HEK293 (cell line): ENCODE data around the gene HIPK2.

Experiments used
- CTCF ChIA-PET: fragments of 350-600 bp; formaldehyde crosslinking; extraction: SDS; loops from one replicate; lab custom pipeline; 2021; ENCODE audit warnings: antibody characterized with exemption; lab: Yijun Ruan, JAX
- POLR2A ChIA-PET: fragments of 300-600 bp; formaldehyde crosslinking; extraction: SDS; loops from one replicate; lab custom pipeline; 2020; ENCODE audit warnings: antibody characterized with exemption, inconsistent platforms; lab: Yijun Ruan, JAX
- H3K27ac ChIP-seq: fragments of 200-500 bp; sonication (Bioruptor generic); 2 replicates; pipeline ENCODE4 v1.5.1; 2014; ENCODE audit warnings: low read depth, low read length, control low read depth, inconsistent platforms; ENCODE audit errors: extremely low read depth
- H3K36me3 ChIP-seq, 2 experiments: fragments of 200-500 bp in 1 of 2; sonication (Bioruptor generic) in 1 of 2; 1 replicate in 1 of 2; 2 replicates in 1 of 2; pipeline ENCODE4 v1.5.1; 2014 to 2017; ENCODE audit warnings: inconsistent platforms in 2 of 2, low read length in 2 of 2; ENCODE audit not compliant: control insufficient read depth in 2 of 2, insufficient read depth in 1 of 2
- H3K4me1 ChIP-seq: fragments of 200-500 bp; sonication (Bioruptor generic); 2 replicates; pipeline ENCODE4 v1.5.1; 2014; ENCODE audit warnings: mild to moderate bottlenecking, low read length, inconsistent platforms; ENCODE audit not compliant: control insufficient read depth, insufficient read depth
- H3K4me3 ChIP-seq: 2 replicates; pipeline ENCODE4 v1.5.1; 2011; ENCODE audit warnings: low read depth, mild to moderate bottlenecking, control low read depth, low read length, moderate library complexity
- H3K9me3 ChIP-seq: fragments of 200-500 bp; sonication (Bioruptor generic); 2 replicates; pipeline ENCODE4 v1.5.1; 2014; ENCODE audit warnings: low read depth, low read length, inconsistent platforms; ENCODE audit not compliant: control insufficient read depth, insufficient read depth
- HOXD13 ChIP-seq: sonication (generic); formaldehyde crosslinking; IDR thresholded peaks from 2 replicates; pipeline ENCODE4 v1.8.0; 2022; ENCODE audit warnings: missing genetic modification reagents, borderline replicate concordance
- KLF9 ChIP-seq: fragments of 450-650 bp; formaldehyde crosslinking; IDR thresholded peaks from 2 replicates; pipeline ENCODE4 v1.5.1; 2016; ENCODE audit warnings: missing biosample characterization, missing genetic modification characterization, low read depth
- TCF7L2 ChIP-seq: IDR thresholded peaks from 2 replicates; pipeline ENCODE4 v1.6.1; 2011; ENCODE audit warnings: low read depth, mild to moderate bottlenecking, inconsistent platforms, low read length, moderate library complexity, borderline replicate concordance
- WT1 ChIP-seq: fragments of 450-650 bp; formaldehyde crosslinking; IDR thresholded peaks from 2 replicates; pipeline ENCODE4 v1.5.1; 2016; ENCODE audit warnings: missing biosample characterization, missing genetic modification characterization
- ZNF174 ChIP-seq: fragments of 450-650 bp; formaldehyde crosslinking; IDR thresholded peaks from 2 replicates; pipeline ENCODE4 v1.5.0; 2017; ENCODE audit warnings: missing biosample characterization, mild to moderate bottlenecking, missing genetic modification characterization
- ZNF521 ChIP-seq: fragments of 450-650 bp; formaldehyde crosslinking; IDR thresholded peaks from 2 replicates; pipeline ENCODE4 v1.5.1; 2017; ENCODE audit warnings: missing biosample characterization, mild to moderate bottlenecking, missing genetic modification characterization
- ZNF677 ChIP-seq: fragments of 450-650 bp; IDR thresholded peaks from 2 replicates; pipeline ENCODE4 v1.5.0; 2018; ENCODE audit warnings: missing biosample characterization, mild to moderate bottlenecking, missing genetic modification characterization, moderate library complexity
- ZSCAN16 ChIP-seq: fragments of 450-650 bp; formaldehyde crosslinking; IDR thresholded peaks from 2 replicates; pipeline ENCODE4 v1.5.1; 2016; ENCODE audit warnings: missing biosample characterization, missing genetic modification characterization
- TF ChIP-seq, protein P1 (sequence below): fragments of 450-650 bp; formaldehyde crosslinking; IDR thresholded peaks from 2 replicates; pipeline ENCODE4 v1.5.1; 2016; ENCODE audit warnings: missing biosample characterization, missing genetic modification characterization
- TF ChIP-seq, protein P2 (sequence below): fragments of 450-650 bp; formaldehyde crosslinking; IDR thresholded peaks from 2 replicates; pipeline ENCODE4 v1.5.1; 2016; ENCODE audit warnings: missing biosample characterization, missing genetic modification characterization
- TF ChIP-seq, protein P3 (sequence below): fragments of 450-650 bp; formaldehyde crosslinking; IDR thresholded peaks from 2 replicates; pipeline ENCODE4 v1.5.1; 2016; ENCODE audit warnings: missing biosample characterization, missing genetic modification characterization
- TF ChIP-seq, protein P4 (sequence below): fragments of 450-650 bp; formaldehyde crosslinking; IDR thresholded peaks from 2 replicates; pipeline ENCODE4 v1.5.0; 2017; ENCODE audit warnings: missing biosample characterization, missing genetic modification characterization, borderline replicate concordance
- TF ChIP-seq, protein P5 (sequence below): fragments of 450-650 bp; formaldehyde crosslinking; IDR thresholded peaks from 2 replicates; pipeline ENCODE4 v1.5.1; 2016; ENCODE audit warnings: missing biosample characterization, missing genetic modification characterization

HIPK2 gene

DNA sequence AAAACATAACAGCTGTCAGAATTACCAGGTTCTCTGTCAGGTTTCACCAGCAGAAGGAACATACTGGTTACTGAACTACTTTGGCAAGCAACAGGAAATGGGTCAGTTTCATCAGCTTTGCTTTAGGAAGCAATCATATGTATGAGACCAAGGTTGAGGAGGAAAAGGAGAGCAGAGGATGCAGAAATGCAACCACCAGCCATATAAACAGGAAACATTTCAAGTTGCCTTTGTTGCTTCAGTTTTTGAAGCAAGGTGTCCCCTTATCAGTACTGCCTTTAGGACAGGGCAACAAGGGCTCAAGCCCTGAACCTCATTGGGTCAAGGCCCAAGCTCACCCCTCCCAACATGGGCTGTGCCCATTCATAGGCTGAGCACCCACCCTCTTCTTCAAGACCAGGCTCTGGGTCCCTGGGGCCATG lies 10.2 kb downstream of the HIPK2 start:
- H3K4me1 ChIP-seq: peaks cover 9% of the 10 kb centered on the region
- POLR2A ChIA-PET: no interaction called here
- H3K27ac ChIP-seq: no peak overlapping the region
- TF ChIP-seq ZSCAN16 (tag by site-specific recombination): no peak
- TF ChIP-seq HOXD13 (CRISPR knock-in tag): no peak
- TF ChIP-seq, protein P1, sequence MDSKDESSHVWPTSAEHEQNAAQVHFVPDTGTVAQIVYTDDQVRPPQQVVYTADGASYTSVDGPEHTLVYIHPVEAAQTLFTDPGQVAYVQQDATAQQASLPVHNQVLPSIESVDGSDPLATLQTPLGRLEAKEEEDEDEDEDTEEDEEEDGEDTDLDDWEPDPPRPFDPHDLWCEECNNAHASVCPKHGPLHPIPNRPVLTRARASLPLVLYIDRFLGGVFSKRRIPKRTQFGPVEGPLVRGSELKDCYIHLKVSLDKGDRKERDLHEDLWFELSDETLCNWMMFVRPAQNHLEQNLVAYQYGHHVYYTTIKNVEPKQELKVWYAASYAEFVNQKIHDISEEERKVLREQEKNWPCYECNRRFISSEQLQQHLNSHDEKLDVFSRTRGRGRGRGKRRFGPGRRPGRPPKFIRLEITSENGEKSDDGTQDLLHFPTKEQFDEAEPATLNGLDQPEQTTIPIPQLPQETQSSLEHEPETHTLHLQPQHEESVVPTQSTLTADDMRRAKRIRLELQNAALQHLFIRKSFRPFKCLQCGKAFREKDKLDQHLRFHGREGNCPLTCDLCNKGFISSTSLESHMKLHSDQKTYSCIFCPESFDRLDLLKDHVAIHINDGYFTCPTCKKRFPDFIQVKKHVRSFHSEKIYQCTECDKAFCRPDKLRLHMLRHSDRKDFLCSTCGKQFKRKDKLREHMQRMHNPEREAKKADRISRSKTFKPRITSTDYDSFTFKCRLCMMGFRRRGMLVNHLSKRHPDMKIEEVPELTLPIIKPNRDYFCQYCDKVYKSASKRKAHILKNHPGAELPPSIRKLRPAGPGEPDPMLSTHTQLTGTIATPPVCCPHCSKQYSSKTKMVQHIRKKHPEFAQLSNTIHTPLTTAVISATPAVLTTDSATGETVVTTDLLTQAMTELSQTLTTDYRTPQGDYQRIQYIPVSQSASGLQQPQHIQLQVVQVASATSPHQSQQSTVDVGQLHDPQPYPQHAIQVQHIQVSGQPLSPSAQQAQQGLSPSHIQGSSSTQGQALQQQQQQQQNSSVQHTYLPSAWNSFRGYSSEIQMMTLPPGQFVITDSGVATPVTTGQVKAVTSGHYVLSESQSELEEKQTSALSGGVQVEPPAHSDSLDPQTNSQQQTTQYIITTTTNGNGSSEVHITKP (tag by site-specific recombination): peak; percentile 57; the same call in 1 of the 2 replicates
- TF ChIP-seq, all 188 proteins: peak for 1
- CTCF ChIA-PET: no interaction called here
- H3K9me3 ChIP-seq: no peaks in the 10 kb centered on the region
- peaks cover 0 to 2% of the 10 kb centered on the region in 2 experiments; a peak in 1 of 3 replicates for H3K36me3 ChIP-seq
- no peak overlapping the region for H3K4me3 ChIP-seq

DNA sequence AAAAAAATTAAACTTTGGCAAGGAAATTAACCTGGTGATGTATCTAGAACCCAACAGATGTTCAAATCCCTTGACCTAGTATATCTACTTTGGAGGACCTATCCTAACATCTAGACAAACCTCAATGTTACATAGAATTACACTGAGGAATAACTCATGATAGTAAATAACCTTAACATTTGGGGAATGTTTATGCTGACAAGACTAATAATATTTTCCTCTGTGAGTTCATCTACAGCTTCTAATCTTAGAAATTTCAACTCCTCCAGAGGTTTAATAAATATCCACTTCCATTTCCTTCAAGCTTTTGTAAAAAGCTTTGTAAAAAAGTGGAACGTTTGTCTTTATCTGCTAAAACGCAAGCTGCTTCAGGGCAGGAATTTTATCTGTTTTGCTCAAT lies 12.7 kb downstream of the HIPK2 start:
- POLR2A ChIA-PET: no interaction called here
- no peak for TF ChIP-seq ZNF174 (tag by site-specific recombination)
- TF ChIP-seq TCF7L2: no peak
- TF ChIP-seq, protein P2, sequence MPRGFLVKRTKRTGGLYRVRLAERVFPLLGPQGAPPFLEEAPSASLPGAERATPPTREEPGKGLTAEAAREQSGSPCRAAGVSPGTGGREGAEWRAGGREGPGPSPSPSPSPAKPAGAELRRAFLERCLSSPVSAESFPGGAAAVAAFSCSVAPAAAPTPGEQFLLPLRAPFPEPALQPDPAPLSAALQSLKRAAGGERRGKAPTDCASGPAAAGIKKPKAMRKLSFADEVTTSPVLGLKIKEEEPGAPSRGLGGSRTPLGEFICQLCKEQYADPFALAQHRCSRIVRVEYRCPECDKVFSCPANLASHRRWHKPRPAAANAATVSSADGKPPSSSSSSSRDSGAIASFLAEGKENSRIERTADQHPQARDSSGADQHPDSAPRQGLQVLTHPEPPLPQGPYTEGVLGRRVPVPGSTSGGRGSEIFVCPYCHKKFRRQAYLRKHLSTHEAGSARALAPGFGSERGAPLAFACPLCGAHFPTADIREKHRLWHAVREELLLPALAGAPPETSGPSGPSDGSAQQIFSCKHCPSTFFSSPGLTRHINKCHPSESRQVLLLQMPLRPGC (tag by site-specific recombination): no peak
- TF ChIP-seq, protein P3, sequence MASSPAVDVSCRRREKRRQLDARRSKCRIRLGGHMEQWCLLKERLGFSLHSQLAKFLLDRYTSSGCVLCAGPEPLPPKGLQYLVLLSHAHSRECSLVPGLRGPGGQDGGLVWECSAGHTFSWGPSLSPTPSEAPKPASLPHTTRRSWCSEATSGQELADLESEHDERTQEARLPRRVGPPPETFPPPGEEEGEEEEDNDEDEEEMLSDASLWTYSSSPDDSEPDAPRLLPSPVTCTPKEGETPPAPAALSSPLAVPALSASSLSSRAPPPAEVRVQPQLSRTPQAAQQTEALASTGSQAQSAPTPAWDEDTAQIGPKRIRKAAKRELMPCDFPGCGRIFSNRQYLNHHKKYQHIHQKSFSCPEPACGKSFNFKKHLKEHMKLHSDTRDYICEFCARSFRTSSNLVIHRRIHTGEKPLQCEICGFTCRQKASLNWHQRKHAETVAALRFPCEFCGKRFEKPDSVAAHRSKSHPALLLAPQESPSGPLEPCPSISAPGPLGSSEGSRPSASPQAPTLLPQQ (tag by site-specific recombination): no peak
- TF ChIP-seq WT1 (tag by site-specific recombination): no peak
- TF ChIP-seq, protein P4, sequence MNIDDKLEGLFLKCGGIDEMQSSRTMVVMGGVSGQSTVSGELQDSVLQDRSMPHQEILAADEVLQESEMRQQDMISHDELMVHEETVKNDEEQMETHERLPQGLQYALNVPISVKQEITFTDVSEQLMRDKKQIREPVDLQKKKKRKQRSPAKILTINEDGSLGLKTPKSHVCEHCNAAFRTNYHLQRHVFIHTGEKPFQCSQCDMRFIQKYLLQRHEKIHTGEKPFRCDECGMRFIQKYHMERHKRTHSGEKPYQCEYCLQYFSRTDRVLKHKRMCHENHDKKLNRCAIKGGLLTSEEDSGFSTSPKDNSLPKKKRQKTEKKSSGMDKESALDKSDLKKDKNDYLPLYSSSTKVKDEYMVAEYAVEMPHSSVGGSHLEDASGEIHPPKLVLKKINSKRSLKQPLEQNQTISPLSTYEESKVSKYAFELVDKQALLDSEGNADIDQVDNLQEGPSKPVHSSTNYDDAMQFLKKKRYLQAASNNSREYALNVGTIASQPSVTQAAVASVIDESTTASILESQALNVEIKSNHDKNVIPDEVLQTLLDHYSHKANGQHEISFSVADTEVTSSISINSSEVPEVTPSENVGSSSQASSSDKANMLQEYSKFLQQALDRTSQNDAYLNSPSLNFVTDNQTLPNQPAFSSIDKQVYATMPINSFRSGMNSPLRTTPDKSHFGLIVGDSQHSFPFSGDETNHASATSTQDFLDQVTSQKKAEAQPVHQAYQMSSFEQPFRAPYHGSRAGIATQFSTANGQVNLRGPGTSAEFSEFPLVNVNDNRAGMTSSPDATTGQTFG: no peak
- TF ChIP-seq ZNF677: no peak
- TF ChIP-seq ZNF521: no peak
- TF ChIP-seq, protein P5, sequence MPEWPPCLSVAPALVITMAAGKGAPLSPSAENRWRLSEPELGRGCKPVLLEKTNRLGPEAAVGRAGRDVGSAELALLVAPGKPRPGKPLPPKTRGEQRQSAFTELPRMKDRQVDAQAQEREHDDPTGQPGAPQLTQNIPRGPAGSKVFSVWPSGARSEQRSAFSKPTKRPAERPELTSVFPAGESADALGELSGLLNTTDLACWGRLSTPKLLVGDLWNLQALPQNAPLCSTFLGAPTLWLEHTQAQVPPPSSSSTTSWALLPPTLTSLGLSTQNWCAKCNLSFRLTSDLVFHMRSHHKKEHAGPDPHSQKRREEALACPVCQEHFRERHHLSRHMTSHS (tag by site-specific recombination): no peak
- TF ChIP-seq KLF9 (tag by site-specific recombination): no peak
- CTCF ChIA-PET: interaction anchor here (0.9 kb wide), 1 partner anchor 13 kb away, joined by 3 read pairs; no protein-coding TSS in a partner anchor
- no peak overlapping the region for H3K4me3 ChIP-seq
- H3K4me1 ChIP-seq: no peaks in the 10 kb centered on the region
- no peaks in the 10 kb centered on the region for H3K9me3 ChIP-seq
- peaks cover 0 to 2% of the 10 kb centered on the region in 2 experiments; a peak in 1 of 3 replicates for H3K36me3 ChIP-seq
- no peak overlapping the region for H3K27ac ChIP-seq
